ENCODE data around the gene RANBP1. TPM values are rescaled to one million over a fixed set of nuclear protein-coding genes. Genes with fewer than 3 reads are reported as not detected.

Gene RANBP1
- total RNA-seq, 1 donor from 2014 or later, result 144 TPM

DNA sequence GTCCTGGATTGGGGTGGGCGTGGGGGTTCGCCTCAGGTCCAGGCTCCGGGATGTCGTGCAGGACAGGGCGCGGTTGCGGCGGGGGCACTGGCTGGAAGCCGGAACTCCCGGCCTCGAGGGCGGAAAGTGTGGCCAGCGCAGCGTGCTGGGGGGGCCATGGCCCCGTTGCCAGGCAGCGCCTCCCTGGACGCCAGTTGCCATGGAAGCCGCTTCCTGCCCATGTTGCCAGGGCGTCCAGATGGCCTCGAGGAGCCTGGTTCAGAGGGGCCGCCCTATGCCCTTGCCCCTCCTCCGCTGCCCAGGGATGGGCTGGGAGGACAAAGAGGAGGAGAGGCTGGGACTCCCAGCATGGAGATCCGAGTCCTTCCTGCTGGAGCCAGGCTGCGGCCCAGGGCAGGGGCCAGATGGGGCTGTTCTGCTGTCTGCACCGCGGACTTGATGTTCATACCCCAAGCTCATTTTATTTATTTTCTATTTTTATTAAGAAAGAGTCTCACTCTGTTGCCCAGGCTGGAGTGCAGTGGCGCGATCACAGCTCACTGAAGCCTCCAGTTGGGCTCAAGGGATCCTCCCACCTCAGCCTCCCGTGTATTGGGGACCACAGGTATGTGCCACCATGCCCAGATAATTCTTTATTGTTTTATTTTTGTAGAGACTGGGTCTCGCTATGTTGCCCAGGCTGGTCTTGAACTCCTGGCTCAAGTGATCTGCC lies 39.6 kb downstream of the RANBP1 start:
- H3K27me3 Mint-ChIP-seq (ENCODE audit: unreplicated experiment), result peaks cover 5% of the 10 kb centered on the region
- DNase-seq, result peak; percentile 54
- TF ChIP-seq, protein P1, sequence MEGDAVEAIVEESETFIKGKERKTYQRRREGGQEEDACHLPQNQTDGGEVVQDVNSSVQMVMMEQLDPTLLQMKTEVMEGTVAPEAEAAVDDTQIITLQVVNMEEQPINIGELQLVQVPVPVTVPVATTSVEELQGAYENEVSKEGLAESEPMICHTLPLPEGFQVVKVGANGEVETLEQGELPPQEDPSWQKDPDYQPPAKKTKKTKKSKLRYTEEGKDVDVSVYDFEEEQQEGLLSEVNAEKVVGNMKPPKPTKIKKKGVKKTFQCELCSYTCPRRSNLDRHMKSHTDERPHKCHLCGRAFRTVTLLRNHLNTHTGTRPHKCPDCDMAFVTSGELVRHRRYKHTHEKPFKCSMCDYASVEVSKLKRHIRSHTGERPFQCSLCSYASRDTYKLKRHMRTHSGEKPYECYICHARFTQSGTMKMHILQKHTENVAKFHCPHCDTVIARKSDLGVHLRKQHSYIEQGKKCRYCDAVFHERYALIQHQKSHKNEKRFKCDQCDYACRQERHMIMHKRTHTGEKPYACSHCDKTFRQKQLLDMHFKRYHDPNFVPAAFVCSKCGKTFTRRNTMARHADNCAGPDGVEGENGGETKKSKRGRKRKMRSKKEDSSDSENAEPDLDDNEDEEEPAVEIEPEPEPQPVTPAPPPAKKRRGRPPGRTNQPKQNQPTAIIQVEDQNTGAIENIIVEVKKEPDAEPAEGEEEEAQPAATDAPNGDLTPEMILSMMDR (IDR thresholded peaks at IDR 0.05; ENCODE audit: partially characterized antibody, unreplicated experiment), result no peak
- no peaks in the 10 kb centered on the region for H3K36me3 Mint-ChIP-seq (ENCODE audit: unreplicated experiment)
- H3K4me1 Mint-ChIP-seq (ENCODE audit: low read depth, unreplicated experiment), result peaks cover 11% of the 10 kb centered on the region
- peaks cover 8% of the 10 kb centered on the region for H3K9me3 Mint-ChIP-seq (ENCODE audit: unreplicated experiment)
- H3K27ac Mint-ChIP-seq (ENCODE audit: unreplicated experiment), result no peak overlapping the region
- no peak overlapping the region for H3K4me3 Mint-ChIP-seq (ENCODE audit: unreplicated experiment)

DNA sequence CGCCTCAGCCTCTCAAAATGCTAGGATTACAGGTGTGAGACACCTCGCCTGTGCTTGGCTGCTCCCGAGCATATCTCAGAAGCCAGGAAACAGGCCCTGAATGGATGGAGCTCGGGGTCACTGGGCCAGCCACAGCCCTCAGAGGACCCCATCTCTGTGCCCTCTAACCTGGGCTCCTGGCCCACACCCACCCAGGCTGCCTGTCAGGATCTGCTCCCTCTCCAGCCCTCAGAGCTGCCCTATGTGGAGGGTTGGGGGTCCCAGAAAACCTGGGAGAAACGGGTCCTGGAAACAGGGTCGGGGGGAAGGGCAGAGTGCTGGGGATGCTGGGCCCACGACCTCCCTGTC lies 40.1 kb downstream of the RANBP1 start:
- Mint-ChIP-seq H3K9me3 (ENCODE audit: unreplicated experiment) (peaks cover 8% of the 10 kb centered on the region), H3K27ac (ENCODE audit: unreplicated experiment) (no peak overlapping the region), H3K36me3 (ENCODE audit: unreplicated experiment) (no peaks in the 10 kb centered on the region), H3K4me3 (ENCODE audit: unreplicated experiment) (no peak overlapping the region), H3K4me1 (ENCODE audit: low read depth, unreplicated experiment) (peaks cover 11% of the 10 kb centered on the region), H3K27me3 (ENCODE audit: unreplicated experiment) (peaks cover 5% of the 10 kb centered on the region)
- no peak for DNase-seq
- TF ChIP-seq, protein P1 (IDR thresholded peaks at IDR 0.05; ENCODE audit: partially characterized antibody, unreplicated experiment), result no peak

DNA sequence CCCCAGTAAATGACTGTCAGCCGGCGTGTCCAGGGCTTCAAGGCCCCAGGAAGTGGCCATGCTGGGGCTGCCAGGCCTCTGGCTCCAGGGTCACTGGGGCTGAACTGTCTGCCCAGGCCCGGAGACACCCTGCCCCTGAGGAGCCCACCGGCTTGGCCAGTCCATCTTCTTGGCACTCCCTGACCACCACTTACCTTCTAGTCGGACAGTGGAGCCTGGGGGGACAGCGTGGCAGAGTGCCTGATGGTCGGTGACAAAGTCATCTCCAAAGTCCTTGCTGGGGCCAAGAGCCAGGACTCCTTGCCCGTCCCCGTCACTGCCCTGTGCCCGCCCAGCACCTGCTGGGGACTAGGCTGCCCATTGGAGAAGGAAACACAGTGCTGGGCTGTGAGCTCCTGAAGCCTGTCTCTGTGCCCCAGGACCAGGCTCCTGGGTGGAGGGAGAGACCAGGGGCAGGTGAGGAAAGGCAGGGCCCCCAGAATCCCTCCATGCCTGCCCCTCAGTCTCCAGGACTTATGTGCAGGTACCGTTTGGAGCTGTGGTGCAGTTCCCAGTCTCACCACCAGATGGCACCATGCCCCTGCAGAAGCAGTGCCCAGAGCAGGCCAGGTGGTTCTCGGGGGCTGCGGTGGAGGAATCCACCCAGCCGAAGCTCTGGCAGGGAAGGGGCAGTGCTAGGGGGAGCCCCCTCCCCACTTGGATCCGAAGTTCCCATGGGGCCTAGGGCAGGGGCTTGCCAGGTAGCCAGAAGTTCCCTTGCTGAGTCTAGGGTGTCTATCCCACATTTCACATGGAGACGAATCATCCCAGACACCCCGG lies 40.9 kb downstream of the RANBP1 start:
- peak; percentile 94 for DNase-seq
- H3K4me3 Mint-ChIP-seq (ENCODE audit: unreplicated experiment), result no peak overlapping the region
- H3K27me3 Mint-ChIP-seq (ENCODE audit: unreplicated experiment), result peaks cover 5% of the 10 kb centered on the region
- TF ChIP-seq, protein P1 (IDR thresholded peaks at IDR 0.05; ENCODE audit: partially characterized antibody, unreplicated experiment), result peak; percentile 100
- H3K9me3 Mint-ChIP-seq (ENCODE audit: unreplicated experiment), result peaks cover 8% of the 10 kb centered on the region
- H3K36me3 Mint-ChIP-seq (ENCODE audit: unreplicated experiment), result no peaks in the 10 kb centered on the region
- H3K27ac Mint-ChIP-seq (ENCODE audit: unreplicated experiment), result no peak overlapping the region
- peaks cover 11% of the 10 kb centered on the region for H3K4me1 Mint-ChIP-seq (ENCODE audit: low read depth, unreplicated experiment)

DNA sequence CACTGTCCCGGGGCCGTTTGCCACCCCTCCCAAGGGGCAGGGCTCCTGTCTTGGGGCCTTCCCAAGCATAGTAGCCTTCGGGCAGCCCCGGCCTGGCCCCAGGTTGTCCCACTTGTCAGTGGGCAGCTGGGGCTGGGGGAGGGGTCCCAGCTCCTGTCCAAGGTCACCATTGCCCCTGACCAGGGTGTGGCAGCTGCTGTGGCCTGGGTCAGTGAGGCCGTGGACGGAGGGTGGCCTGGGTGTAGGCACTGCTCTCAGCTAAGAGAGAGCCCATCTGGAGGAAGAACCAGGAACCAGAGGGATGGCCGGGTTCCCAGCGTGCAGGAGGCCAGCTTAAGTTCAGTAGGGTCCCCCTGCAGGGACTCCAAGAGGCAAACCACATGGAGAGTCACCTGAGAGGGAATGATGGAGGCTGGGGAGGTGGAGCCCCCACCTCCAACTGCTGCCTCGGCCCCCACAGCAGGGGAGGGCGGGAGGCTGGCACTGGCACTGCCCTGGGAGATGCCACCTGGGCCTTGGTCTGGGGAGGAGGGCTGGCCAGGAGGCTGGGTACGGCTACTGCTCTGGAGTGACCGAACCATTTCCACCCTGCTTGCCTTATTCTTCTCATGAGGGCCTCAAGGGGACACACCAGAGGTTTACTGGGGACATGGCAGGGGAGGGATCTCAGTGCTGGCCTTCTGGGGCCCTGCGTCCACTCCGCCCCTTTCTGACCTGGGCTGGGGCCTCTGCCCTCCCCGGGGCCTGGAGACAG lies 41.7 kb downstream of the RANBP1 start:
- peaks cover 5% of the 10 kb centered on the region for H3K27me3 Mint-ChIP-seq (ENCODE audit: unreplicated experiment)
- TF ChIP-seq, protein P1 (IDR thresholded peaks at IDR 0.05; ENCODE audit: partially characterized antibody, unreplicated experiment), result no peak
- no peak overlapping the region for H3K4me3 Mint-ChIP-seq (ENCODE audit: unreplicated experiment)
- no peak overlapping the region for H3K27ac Mint-ChIP-seq (ENCODE audit: unreplicated experiment)
- no peaks in the 10 kb centered on the region for H3K36me3 Mint-ChIP-seq (ENCODE audit: unreplicated experiment)
- peaks cover 8% of the 10 kb centered on the region for H3K9me3 Mint-ChIP-seq (ENCODE audit: unreplicated experiment)
- DNase-seq, result no peak
- peaks cover 11% of the 10 kb centered on the region for H3K4me1 Mint-ChIP-seq (ENCODE audit: low read depth, unreplicated experiment)

Measured in glutamatergic neuron (in vitro differentiated cells).